WTC11 (cell line): ENCODE results near the gene NAA25.

Experiments
- AFF4 ChIP-seq: sonication (generic); formaldehyde crosslinking; IDR thresholded peaks from 2 replicates; pipeline ENCODE4 v1.8.1; 2023; ENCODE audit warnings: mild to moderate bottlenecking, missing genetic modification reagents, borderline replicate concordance
- ATF2 ChIP-seq: sonication (generic); formaldehyde crosslinking; IDR thresholded peaks from 2 replicates; pipeline ENCODE4 v1.8.1; 2022; ENCODE audit warnings: low read depth, missing genetic modification reagents, borderline replicate concordance
- CTCF ChIP-seq: fragments of 200-600 bp; IDR thresholded peaks from 2 replicates; pipeline ENCODE4 v1.8.0; 2022; ENCODE audit warnings: antibody characterized with exemption
- MAX ChIP-seq: sonication (generic); formaldehyde crosslinking; IDR thresholded peaks from 2 replicates; pipeline ENCODE4 v1.8.0; 2022; ENCODE audit warnings: mild to moderate bottlenecking, missing genetic modification reagents
- MLX ChIP-seq: sonication (generic); formaldehyde crosslinking; IDR thresholded peaks from 2 replicates; pipeline ENCODE4 v1.8.1; 2023; ENCODE audit warnings: mild to moderate bottlenecking, missing genetic modification reagents, moderate library complexity
- NR2C2 ChIP-seq: sonication (generic); formaldehyde crosslinking; IDR thresholded peaks from 2 replicates; pipeline ENCODE4 v1.8.0; 2022; ENCODE audit warnings: mild to moderate bottlenecking, missing genetic modification reagents
- PREB ChIP-seq: sonication (generic); formaldehyde crosslinking; IDR thresholded peaks from 2 replicates; pipeline ENCODE4 v1.8.1; 2022; ENCODE audit warnings: mild to moderate bottlenecking, missing genetic modification reagents, moderate library complexity, borderline replicate concordance
- ZMAT4 ChIP-seq: fragments of 250-450 bp; sonication (Bioruptor Pico); IDR thresholded peaks from 2 replicates; pipeline ENCODE4 v1.9.0; 2021; ENCODE audit warnings: mild to moderate bottlenecking
- ZNF121 ChIP-seq: sonication (generic); formaldehyde crosslinking; IDR thresholded peaks from 2 replicates; pipeline ENCODE4 v1.8.0; 2023; ENCODE audit warnings: missing genetic modification reagents
- ZNF232 ChIP-seq: sonication (generic); formaldehyde crosslinking; IDR thresholded peaks from 2 replicates; pipeline ENCODE4 v1.8.0; 2022; ENCODE audit warnings: mild to moderate bottlenecking, missing genetic modification reagents

GRCh38 chr12:111995782-111996480 lies 112.7 kb downstream of the NAA25 start:
- TF ChIP-seq PREB (CRISPR knock-in tag) (no peak), ZMAT4 (no peak), ZNF232 (CRISPR knock-in tag) (no peak), CTCF (no peak), MLX (CRISPR knock-in tag) (no peak), ZNF121 (CRISPR knock-in tag) (no peak), ATF2 (no peak), MAX (CRISPR knock-in tag) (no peak), NR2C2 (CRISPR knock-in tag) (no peak), AFF4 (CRISPR knock-in tag) (no peak)
